PC-9 (cell line): Measurements from ENCODE around the gene OR2G3.

ENCODE experiments used
- CTCF ChIP-seq: fragments of 200-600 bp; sonication (generic); conservative IDR thresholded peaks from 2 replicates; pipeline ENCODE4 v1.6.1; 2017; ENCODE audit warnings: mixed run types, antibody characterized with exemption, mild to moderate bottlenecking, moderate library complexity
- EZH2 ChIP-seq: fragments of 200-600 bp; sonication (generic); IDR thresholded peaks from 2 replicates; pipeline ENCODE4 v1.8.0; 2017; ENCODE audit warnings: antibody characterized with exemption, low read depth

DNA sequence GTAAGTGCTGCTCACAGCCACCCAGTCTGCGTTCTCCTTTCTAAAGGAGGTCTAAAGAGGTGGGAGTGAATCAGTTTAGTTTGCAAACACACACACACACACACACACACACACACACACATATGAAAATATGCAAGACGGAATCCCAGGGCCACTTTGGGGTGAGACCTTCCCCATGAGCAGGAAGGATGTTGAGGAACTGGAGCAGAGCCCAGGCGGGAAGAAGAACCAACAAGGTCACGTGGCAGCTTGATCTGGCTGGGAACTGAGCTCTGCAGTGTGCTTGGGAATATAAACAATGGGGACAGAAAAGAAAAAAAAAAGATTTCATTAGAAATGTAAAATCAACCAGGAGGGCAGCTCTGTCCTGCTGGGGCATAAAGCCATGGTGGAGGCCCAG lies 32.6 kb downstream of the OR2G3 start:
- TF ChIP-seq CTCF (no peak), EZH2 (no peak)
